ENCODE measurements around the gene ACBD4. TPM values are rescaled to one million over a fixed set of nuclear protein-coding genes. Genes with fewer than 3 reads are reported as not detected.

The ACBD4 gene
- total and polyA plus RNA-seq, 5 donors from 2014 or later = 13.8 to 23.6 (median 15.6) TPM

DNA sequence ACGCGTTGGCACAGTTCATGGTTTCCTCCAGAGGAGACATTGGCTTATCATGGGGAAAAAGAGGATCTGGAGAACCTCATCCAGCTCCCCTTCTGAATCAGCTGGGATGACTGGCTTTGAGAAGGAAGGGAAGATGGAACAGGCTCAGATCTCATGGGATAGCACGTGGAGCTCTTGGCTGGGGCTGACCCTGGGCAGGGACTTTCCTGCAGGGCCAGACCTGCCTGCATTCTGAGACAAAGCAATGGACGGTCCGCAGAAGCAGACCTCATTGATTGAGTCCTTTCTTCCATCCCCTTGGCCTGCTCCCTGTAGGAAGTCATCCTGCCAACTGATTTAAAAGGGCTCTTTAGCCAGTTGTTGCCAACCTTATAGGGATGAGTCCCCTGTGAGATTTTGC is 29.4 kb upstream of the ACBD4 start:
- Mint-ChIP-seq H3K27ac (no peak overlapping the region), H3K36me3 (peaks cover 29% of the 10 kb centered on the region), H3K27me3 (no peaks in the 10 kb centered on the region), H3K4me1 (no peaks in the 10 kb centered on the region), H3K4me3 (no peak overlapping the region), H3K9me3 (no peaks in the 10 kb centered on the region)
- peaks cover 75% of the 10 kb centered on the region for H3K36me3 ChIP-seq (ENCODE audit: control insufficient read depth, insufficient read depth, low read length)
- no peak overlapping the region for H3K4me3 ChIP-seq (ENCODE audit: low read depth, low read length)
- no peak for ATAC-seq (ENCODE audit: low read depth in 2 of 2)
- DNase-seq = no peak
- H3K27me3 ChIP-seq (ENCODE audit: control insufficient read depth, insufficient read depth, low read length) = no peaks in the 10 kb centered on the region
- no peaks in the 10 kb centered on the region for H3K4me1 ChIP-seq (ENCODE audit: control insufficient read depth, insufficient read depth, low read length, poor library complexity, severe bottlenecking)
- no peaks in the 10 kb centered on the region for H3K9me3 ChIP-seq (ENCODE audit: control insufficient read depth in 2 of 2, low read length in 2 of 2)
- H3K27ac ChIP-seq (ENCODE audit: insufficient read depth, low read length, poor library complexity, severe bottlenecking) = no peak overlapping the region

DNA sequence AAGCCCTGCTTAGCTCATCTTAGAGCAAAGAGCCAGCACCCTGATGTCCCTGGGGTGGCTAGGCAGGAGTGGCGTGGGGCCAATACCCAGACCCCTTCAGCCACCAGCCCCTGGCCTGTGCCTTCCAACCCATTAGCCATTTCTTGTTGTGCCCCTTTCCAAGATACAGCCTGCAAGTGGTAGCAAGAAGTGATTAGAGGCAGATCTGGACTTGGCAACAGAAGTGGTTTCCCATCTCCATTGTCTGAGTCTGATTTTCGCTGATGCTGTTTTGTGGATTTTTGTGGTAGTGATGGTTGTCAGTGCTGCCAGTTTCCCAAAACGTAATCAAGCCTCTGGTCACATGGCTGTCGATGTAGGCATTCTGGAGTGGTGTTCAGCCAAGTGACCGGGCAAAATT is 28.9 kb upstream of the ACBD4 start:
- H3K4me3 ChIP-seq (ENCODE audit: low read depth, low read length) = no peak overlapping the region
- Mint-ChIP-seq H3K27ac (no peak overlapping the region), H3K27me3 (no peaks in the 10 kb centered on the region), H3K4me1 (no peaks in the 10 kb centered on the region), H3K4me3 (no peak overlapping the region), H3K9me3 (no peaks in the 10 kb centered on the region), H3K36me3 (peaks cover 29% of the 10 kb centered on the region)
- H3K36me3 ChIP-seq (ENCODE audit: control insufficient read depth, insufficient read depth, low read length) = peaks cover 73% of the 10 kb centered on the region
- no peaks in the 10 kb centered on the region for H3K9me3 ChIP-seq (ENCODE audit: control insufficient read depth in 2 of 2, low read length in 2 of 2)
- no peaks in the 10 kb centered on the region for H3K4me1 ChIP-seq (ENCODE audit: control insufficient read depth, insufficient read depth, low read length, poor library complexity, severe bottlenecking)
- H3K27ac ChIP-seq (ENCODE audit: insufficient read depth, low read length, poor library complexity, severe bottlenecking) = no peak overlapping the region
- ATAC-seq (ENCODE audit: low read depth in 2 of 2) (no peak), DNase-seq (no peak)
- no peaks in the 10 kb centered on the region for H3K27me3 ChIP-seq (ENCODE audit: control insufficient read depth, insufficient read depth, low read length)

DNA sequence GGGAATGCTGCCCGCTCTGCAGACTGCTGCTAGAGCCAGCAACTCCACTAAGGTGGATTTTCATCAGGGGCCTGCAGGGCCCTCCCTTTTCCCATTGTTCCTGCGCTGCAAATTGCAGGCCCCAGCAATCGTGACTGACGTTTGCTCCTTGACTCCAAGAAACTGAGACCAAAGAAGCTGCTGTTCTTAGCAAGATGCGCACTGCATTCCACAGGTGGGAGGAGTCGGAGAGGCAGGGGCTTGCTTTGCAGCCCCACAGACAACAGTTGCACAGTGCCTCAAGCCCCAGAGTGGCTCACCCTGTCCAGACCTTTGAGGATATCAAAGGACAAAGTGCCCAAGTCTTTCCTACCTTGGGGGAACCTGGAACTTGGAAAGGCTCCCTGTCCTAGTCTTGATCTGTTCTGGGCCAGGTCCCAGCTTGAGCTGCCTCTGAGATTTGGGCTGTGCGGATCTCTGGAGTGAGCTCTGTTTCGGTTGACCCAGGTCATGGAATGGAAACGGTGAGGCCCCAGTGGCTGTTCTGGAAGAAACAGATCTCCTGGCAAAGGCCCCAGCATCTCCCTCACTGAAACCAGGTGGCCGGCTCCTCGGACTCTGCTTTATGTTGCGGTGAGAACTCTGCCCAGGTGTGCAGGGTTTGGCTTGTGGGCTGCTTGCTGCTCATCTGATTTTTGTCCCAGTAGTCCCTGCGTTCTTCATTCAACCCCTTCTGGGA is 28.0 kb upstream of the ACBD4 start:
- no peaks in the 10 kb centered on the region for H3K9me3 Mint-ChIP-seq
- peaks cover 64% of the 10 kb centered on the region for H3K36me3 ChIP-seq (ENCODE audit: control insufficient read depth, insufficient read depth, low read length)
- no peak overlapping the region for H3K4me3 Mint-ChIP-seq
- no peaks in the 10 kb centered on the region for H3K27me3 Mint-ChIP-seq
- ATAC-seq (ENCODE audit: low read depth in 2 of 2) (no peak), DNase-seq (no peak)
- H3K4me1 ChIP-seq (ENCODE audit: control insufficient read depth, insufficient read depth, low read length, poor library complexity, severe bottlenecking) = no peaks in the 10 kb centered on the region
- H3K36me3 Mint-ChIP-seq = peaks cover 22% of the 10 kb centered on the region
- no peaks in the 10 kb centered on the region for H3K9me3 ChIP-seq (ENCODE audit: control insufficient read depth in 2 of 2, low read length in 2 of 2)
- H3K27me3 ChIP-seq (ENCODE audit: control insufficient read depth, insufficient read depth, low read length) = no peaks in the 10 kb centered on the region
- H3K27ac Mint-ChIP-seq = no peak overlapping the region
- no peak overlapping the region for H3K27ac ChIP-seq (ENCODE audit: insufficient read depth, low read length, poor library complexity, severe bottlenecking)
- H3K4me3 ChIP-seq (ENCODE audit: low read depth, low read length) = no peak overlapping the region
- no peaks in the 10 kb centered on the region for H3K4me1 Mint-ChIP-seq

DNA sequence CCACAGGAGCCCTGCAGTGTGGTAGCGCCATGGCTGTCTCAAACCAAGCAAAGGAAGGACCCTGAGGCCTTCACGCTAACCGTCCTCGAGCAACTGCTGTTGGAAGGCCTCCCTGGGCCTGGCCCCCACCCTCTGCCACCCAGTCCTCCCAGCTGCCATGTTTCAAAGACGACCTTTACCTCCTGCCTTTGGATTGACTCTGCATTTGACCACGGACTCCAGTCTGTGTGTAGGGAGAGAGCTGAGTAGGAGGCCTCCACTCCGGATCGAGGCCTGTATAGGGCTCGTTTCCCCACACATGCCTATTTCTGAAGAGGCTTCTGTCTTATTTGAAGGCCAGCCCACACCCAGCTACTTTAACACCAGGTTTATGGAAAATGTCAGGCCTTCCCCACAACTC is 27.4 kb upstream of the ACBD4 start:
- DNase-seq (no peak), ATAC-seq (ENCODE audit: low read depth in 2 of 2) (no peak)
- Mint-ChIP-seq H3K27ac (no peak overlapping the region), H3K4me1 (no peaks in the 10 kb centered on the region), H3K36me3 (peaks cover 16% of the 10 kb centered on the region), H3K9me3 (no peaks in the 10 kb centered on the region), H3K4me3 (no peak overlapping the region), H3K27me3 (no peaks in the 10 kb centered on the region)
- Histone ChIP-seq H3K4me3 (ENCODE audit: low read depth, low read length) (no peak overlapping the region), H3K27me3 (ENCODE audit: control insufficient read depth, insufficient read depth, low read length) (no peaks in the 10 kb centered on the region), H3K4me1 (ENCODE audit: control insufficient read depth, insufficient read depth, low read length, poor library complexity, severe bottlenecking) (no peaks in the 10 kb centered on the region), H3K27ac (ENCODE audit: insufficient read depth, low read length, poor library complexity, severe bottlenecking) (no peak overlapping the region), H3K36me3 (ENCODE audit: control insufficient read depth, insufficient read depth, low read length) (peaks cover 58% of the 10 kb centered on the region), H3K9me3 (ENCODE audit: control insufficient read depth in 2 of 2, low read length in 2 of 2) (no peaks in the 10 kb centered on the region)

DNA sequence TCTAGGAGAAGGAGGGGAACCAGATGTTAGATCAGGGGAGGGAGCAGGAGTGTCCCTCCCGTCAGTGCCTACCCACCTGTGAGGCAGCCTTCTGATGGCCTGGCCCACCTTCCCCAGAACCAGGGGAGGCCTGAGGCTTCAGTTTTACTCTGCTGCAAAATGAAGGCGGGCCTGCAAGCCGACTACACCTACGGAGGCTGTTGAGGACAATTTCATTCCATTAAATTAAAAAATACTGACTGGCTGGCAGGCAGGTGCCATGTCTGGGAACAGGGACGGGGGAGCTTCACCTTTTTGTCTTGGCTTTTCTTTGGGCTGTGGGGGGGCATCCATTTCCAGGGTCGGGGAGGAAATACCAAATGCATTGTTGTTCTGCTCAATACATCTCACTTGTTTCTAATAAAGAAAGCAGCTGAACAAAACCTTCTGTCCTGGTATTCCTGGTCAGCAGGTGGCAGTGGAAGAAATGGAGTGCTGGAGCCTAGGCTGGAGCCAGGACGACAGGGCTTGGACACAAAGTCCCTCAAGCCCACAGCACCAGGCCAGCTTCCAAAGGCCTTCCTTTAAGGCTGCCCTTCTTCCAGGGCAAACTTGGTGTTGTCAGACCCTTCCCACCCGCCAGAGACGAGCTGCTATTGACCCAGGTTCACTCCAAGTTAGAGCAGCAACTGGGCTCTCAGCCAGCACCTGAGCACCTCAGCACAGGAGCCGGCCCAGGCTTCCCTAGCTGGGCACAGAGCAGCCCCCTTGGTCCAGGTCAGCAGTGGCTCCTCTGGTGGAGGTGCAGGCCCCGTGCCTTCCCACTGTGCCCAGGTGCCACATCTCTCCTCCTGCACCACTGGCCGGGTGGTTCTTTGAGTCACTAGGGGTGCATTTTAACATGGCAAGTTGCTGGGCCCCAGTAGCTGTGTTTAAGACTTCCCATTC is 26.6 kb upstream of the ACBD4 start:
- no peaks in the 10 kb centered on the region for H3K27me3 Mint-ChIP-seq
- DNase-seq (no peak), ATAC-seq (ENCODE audit: low read depth in 2 of 2) (no peak)
- Histone ChIP-seq H3K9me3 (ENCODE audit: control insufficient read depth in 2 of 2, low read length in 2 of 2) (no peaks in the 10 kb centered on the region), H3K27me3 (ENCODE audit: control insufficient read depth, insufficient read depth, low read length) (no peaks in the 10 kb centered on the region), H3K4me1 (ENCODE audit: control insufficient read depth, insufficient read depth, low read length, poor library complexity, severe bottlenecking) (no peaks in the 10 kb centered on the region), H3K4me3 (ENCODE audit: low read depth, low read length) (no peak overlapping the region), H3K36me3 (ENCODE audit: control insufficient read depth, insufficient read depth, low read length) (peaks cover 50% of the 10 kb centered on the region), H3K27ac (ENCODE audit: insufficient read depth, low read length, poor library complexity, severe bottlenecking) (no peak overlapping the region)
- peaks cover 10% of the 10 kb centered on the region for H3K36me3 Mint-ChIP-seq
- no peak overlapping the region for H3K27ac Mint-ChIP-seq
- H3K4me1 Mint-ChIP-seq = no peaks in the 10 kb centered on the region
- H3K9me3 Mint-ChIP-seq = no peaks in the 10 kb centered on the region
- no peak overlapping the region for H3K4me3 Mint-ChIP-seq

DNA sequence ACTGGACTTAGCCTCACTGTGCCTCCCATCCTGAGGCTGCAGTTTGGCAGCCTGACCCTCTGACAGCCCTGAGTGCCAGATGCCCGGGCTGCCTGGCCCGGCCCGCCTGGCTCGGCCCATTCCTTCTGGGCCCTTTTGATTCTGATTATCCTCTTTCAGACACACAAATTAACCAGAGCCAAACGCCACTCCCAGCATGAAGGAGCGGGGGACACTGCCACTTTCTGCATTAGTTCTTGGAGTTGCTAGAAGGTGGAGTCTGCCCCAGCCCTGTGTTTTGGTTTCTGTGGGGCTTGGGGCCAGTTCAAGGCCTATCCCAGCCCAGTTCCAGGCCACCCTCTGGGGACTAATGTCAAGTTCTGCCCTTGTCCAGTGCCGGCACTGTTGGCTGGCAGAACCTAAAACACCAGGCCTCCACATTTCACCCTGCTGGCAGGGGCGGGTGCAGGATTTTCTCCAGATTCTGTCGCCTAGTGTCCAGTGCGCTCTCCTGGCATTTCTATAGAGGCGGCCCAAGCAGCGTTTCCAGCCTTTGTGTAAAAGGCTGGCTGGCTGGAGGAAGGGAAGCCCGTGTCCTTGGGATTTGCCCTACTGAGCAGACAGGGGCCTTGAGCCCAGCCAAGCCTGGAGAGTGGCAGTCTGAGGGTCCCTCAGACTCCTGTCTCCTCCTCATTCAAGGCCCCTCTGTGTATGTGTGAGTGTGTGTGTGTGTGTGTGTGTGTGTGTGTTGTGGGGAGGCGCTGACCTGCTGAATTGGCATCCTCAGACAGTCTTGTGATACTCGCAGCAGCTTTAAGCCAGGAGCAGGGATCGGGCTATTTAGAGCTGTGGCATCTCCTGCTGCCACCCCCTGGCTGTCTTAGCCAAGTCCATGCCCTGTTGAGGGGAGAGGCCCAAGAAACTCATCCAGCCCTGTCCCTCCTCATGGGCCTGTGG is 24.5 kb upstream of the ACBD4 start:
- Histone ChIP-seq H3K4me1 (ENCODE audit: control insufficient read depth, insufficient read depth, low read length, poor library complexity, severe bottlenecking) (no peaks in the 10 kb centered on the region), H3K36me3 (ENCODE audit: control insufficient read depth, insufficient read depth, low read length) (peaks cover 29% of the 10 kb centered on the region), H3K4me3 (ENCODE audit: low read depth, low read length) (no peak overlapping the region), H3K27ac (ENCODE audit: insufficient read depth, low read length, poor library complexity, severe bottlenecking) (no peak overlapping the region), H3K9me3 (ENCODE audit: control insufficient read depth in 2 of 2, low read length in 2 of 2) (no peaks in the 10 kb centered on the region), H3K27me3 (ENCODE audit: control insufficient read depth, insufficient read depth, low read length) (no peaks in the 10 kb centered on the region)
- Mint-ChIP-seq H3K27me3 (no peaks in the 10 kb centered on the region), H3K36me3 (peaks cover 7% of the 10 kb centered on the region), H3K9me3 (no peaks in the 10 kb centered on the region), H3K4me1 (no peaks in the 10 kb centered on the region), H3K4me3 (no peak overlapping the region), H3K27ac (no peak overlapping the region)
- ATAC-seq (ENCODE audit: low read depth in 2 of 2) (no peak), DNase-seq (no peak)

DNA sequence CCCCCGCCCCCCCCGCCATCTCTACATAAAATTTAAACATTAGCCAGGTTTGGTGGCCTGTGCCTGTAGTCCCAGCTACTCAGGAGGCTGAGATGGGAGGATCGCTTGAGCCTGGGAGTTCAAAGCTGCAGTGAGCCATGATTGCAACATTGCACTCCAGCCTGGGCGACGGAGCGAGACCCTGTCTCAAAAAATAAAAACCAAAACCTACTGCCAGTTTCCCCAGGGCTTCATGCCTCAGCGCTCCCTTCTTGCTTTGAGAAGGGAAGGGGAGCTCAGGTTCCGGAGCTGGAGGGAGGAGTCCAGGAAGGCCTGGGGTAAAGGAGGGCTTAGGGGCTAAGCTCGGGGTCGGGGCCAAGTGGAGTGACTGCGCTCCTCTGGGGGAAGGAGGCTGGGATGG is 23.6 kb upstream of the ACBD4 start:
- no peak overlapping the region for H3K4me3 ChIP-seq (ENCODE audit: low read depth, low read length)
- H3K4me3 Mint-ChIP-seq = no peak overlapping the region
- peaks cover 20% of the 10 kb centered on the region for H3K36me3 ChIP-seq (ENCODE audit: control insufficient read depth, insufficient read depth, low read length)
- no peak overlapping the region for H3K27ac ChIP-seq (ENCODE audit: insufficient read depth, low read length, poor library complexity, severe bottlenecking)
- H3K27ac Mint-ChIP-seq = no peak overlapping the region
- no peaks in the 10 kb centered on the region for H3K9me3 Mint-ChIP-seq
- H3K4me1 ChIP-seq (ENCODE audit: control insufficient read depth, insufficient read depth, low read length, poor library complexity, severe bottlenecking) = no peaks in the 10 kb centered on the region
- peaks cover 5% of the 10 kb centered on the region for H3K36me3 Mint-ChIP-seq
- no peaks in the 10 kb centered on the region for H3K9me3 ChIP-seq (ENCODE audit: control insufficient read depth in 2 of 2, low read length in 2 of 2)
- no peaks in the 10 kb centered on the region for H3K27me3 Mint-ChIP-seq
- H3K27me3 ChIP-seq (ENCODE audit: control insufficient read depth, insufficient read depth, low read length) = no peaks in the 10 kb centered on the region
- no peaks in the 10 kb centered on the region for H3K4me1 Mint-ChIP-seq
- no peak for ATAC-seq (ENCODE audit: low read depth in 2 of 2)
- DNase-seq = no peak
